ENCODE measurements around the gene S100A11.

Gene S100A11

GRCh38 chr1:152039886-152040285, 3.1 kb upstream of the S100A11 start:
- H3K4me3 ChIP-seq (ENCODE audit: low read depth, low read length), result no peak overlapping the region
- no peak overlapping the region for H3K9ac ChIP-seq (ENCODE audit: low read length)
- H3K79me2 ChIP-seq (ENCODE audit: control insufficient read depth, insufficient read depth, low read length, poor library complexity), result peaks cover 13% of the 10 kb centered on the region
- peaks cover 5% of the 10 kb centered on the region in 2 experiments for H3K4me1 ChIP-seq (ENCODE audit: control insufficient read depth in 1 of 2, insufficient read depth in 2 of 2, low read length in 2 of 2)
- DNase-seq, result no peak
- H3K36me3 ChIP-seq (ENCODE audit: control insufficient read depth in 1 of 2, insufficient read depth in 2 of 2, low read length in 2 of 2), result no peaks in the 10 kb centered on the region
- H3K4me2 ChIP-seq (ENCODE audit: low read length), result no peak overlapping the region
- H3K79me1 ChIP-seq (ENCODE audit: low read length), result peaks cover 21% of the 10 kb centered on the region
- H3K27ac ChIP-seq (ENCODE audit: low read depth, low read length), result no peak overlapping the region
- no peak overlapping the region for H2AK5ac ChIP-seq (ENCODE audit: low read length)
- H3K18ac ChIP-seq (ENCODE audit: low read length), result no peak overlapping the region
- H4K8ac ChIP-seq (ENCODE audit: low read depth, low read length), result no peak overlapping the region
- H3K9me3 ChIP-seq (ENCODE audit: insufficient read depth, low read depth, low read length), result no peaks in the 10 kb centered on the region
- H4K12ac ChIP-seq (ENCODE audit: low read depth, low read length), result no peak overlapping the region
- no peak overlapping the region for H3K4ac ChIP-seq (ENCODE audit: low read depth, low read length)
- H3K27me3 ChIP-seq (ENCODE audit: insufficient read depth, low read length), result no peaks in the 10 kb centered on the region
- no peak overlapping the region for H3K23ac ChIP-seq (ENCODE audit: low read length)
- no peak overlapping the region for H3K14ac ChIP-seq (ENCODE audit: low read length)
- peak overlapping the region; percentile 42 for H2BK12ac ChIP-seq (ENCODE audit: low read length)
- no peak overlapping the region for H2BK120ac ChIP-seq (ENCODE audit: insufficient read depth, low read length, poor library complexity)
- H4K91ac ChIP-seq (ENCODE audit: low read depth, low read length), result peak overlapping the region; percentile 7
- no peak overlapping the region for H2BK5ac ChIP-seq (ENCODE audit: low read depth, low read length, poor library complexity)
- H2AFZ ChIP-seq (ENCODE audit: insufficient read depth, low read length, poor library complexity), result no peak overlapping the region
- WGBS (ENCODE audit: extremely low coverage, insufficient coverage, insufficient read length), result no CpG with 5 or more reads among the region's 1 CpG

GRCh38 chr1:152039461-152039860, 2.7 kb upstream of the S100A11 start:
- H4K91ac ChIP-seq (ENCODE audit: low read depth, low read length), result no peak overlapping the region
- peaks cover 17% of the 10 kb centered on the region for H3K79me2 ChIP-seq (ENCODE audit: control insufficient read depth, insufficient read depth, low read length, poor library complexity)
- no peak overlapping the region for H3K4ac ChIP-seq (ENCODE audit: low read depth, low read length)
- no peak overlapping the region for H3K18ac ChIP-seq (ENCODE audit: low read length)
- no peaks in the 10 kb centered on the region for H3K9me3 ChIP-seq (ENCODE audit: insufficient read depth, low read depth, low read length)
- no peaks in the 10 kb centered on the region for H3K27me3 ChIP-seq (ENCODE audit: insufficient read depth, low read length)
- H3K27ac ChIP-seq (ENCODE audit: low read depth, low read length), result no peak overlapping the region
- peaks cover 5 to 6% of the 10 kb centered on the region in 2 experiments for H3K4me1 ChIP-seq (ENCODE audit: control insufficient read depth in 1 of 2, insufficient read depth in 2 of 2, low read length in 2 of 2)
- H2AK5ac ChIP-seq (ENCODE audit: low read length), result peak overlapping the region; percentile 71
- H3K79me1 ChIP-seq (ENCODE audit: low read length), result peaks cover 25% of the 10 kb centered on the region
- H3K14ac ChIP-seq (ENCODE audit: low read length), result no peak overlapping the region
- no peak for DNase-seq
- H3K4me2 ChIP-seq (ENCODE audit: low read length), result no peak overlapping the region
- H2BK5ac ChIP-seq (ENCODE audit: low read depth, low read length, poor library complexity), result no peak overlapping the region
- H2BK12ac ChIP-seq (ENCODE audit: low read length), result peak overlapping the region; percentile 47
- no peak overlapping the region for H2AFZ ChIP-seq (ENCODE audit: insufficient read depth, low read length, poor library complexity)
- no peak overlapping the region for H4K8ac ChIP-seq (ENCODE audit: low read depth, low read length)
- no peaks in the 10 kb centered on the region for H3K36me3 ChIP-seq (ENCODE audit: control insufficient read depth in 1 of 2, insufficient read depth in 2 of 2, low read length in 2 of 2)
- no peak overlapping the region for H2BK120ac ChIP-seq (ENCODE audit: insufficient read depth, low read length, poor library complexity)
- no peak overlapping the region for H3K9ac ChIP-seq (ENCODE audit: low read length)
- WGBS (ENCODE audit: extremely low coverage, insufficient coverage, insufficient read length), result no CpG with 5 or more reads among the region's 1 CpG
- H3K4me3 ChIP-seq (ENCODE audit: low read depth, low read length), result no peak overlapping the region
- H3K23ac ChIP-seq (ENCODE audit: low read length), result no peak overlapping the region
- H4K12ac ChIP-seq (ENCODE audit: low read depth, low read length), result no peak overlapping the region

GRCh38 chr1:152038871-152039270, 2.1 kb upstream of the S100A11 start:
- no peak overlapping the region for H2BK12ac ChIP-seq (ENCODE audit: low read length)
- H3K27me3 ChIP-seq (ENCODE audit: insufficient read depth, low read length), result no peaks in the 10 kb centered on the region
- DNase-seq, result no peak
- no peak overlapping the region for H3K23ac ChIP-seq (ENCODE audit: low read length)
- H2AK5ac ChIP-seq (ENCODE audit: low read length), result no peak overlapping the region
- H3K9ac ChIP-seq (ENCODE audit: low read length), result no peak overlapping the region
- peaks cover 0 to under 1% of the 10 kb centered on the region in 2 experiments for H3K36me3 ChIP-seq (ENCODE audit: control insufficient read depth in 1 of 2, insufficient read depth in 2 of 2, low read length in 2 of 2)
- H2AFZ ChIP-seq (ENCODE audit: insufficient read depth, low read length, poor library complexity), result no peak overlapping the region
- H3K79me2 ChIP-seq (ENCODE audit: control insufficient read depth, insufficient read depth, low read length, poor library complexity), result peaks cover 20% of the 10 kb centered on the region
- no peak overlapping the region for H4K8ac ChIP-seq (ENCODE audit: low read depth, low read length)
- no peak overlapping the region for H2BK5ac ChIP-seq (ENCODE audit: low read depth, low read length, poor library complexity)
- peaks cover 28% of the 10 kb centered on the region for H3K79me1 ChIP-seq (ENCODE audit: low read length)
- WGBS (ENCODE audit: extremely low coverage, insufficient coverage, insufficient read length), result no CpG with 5 or more reads among the region's 10 CpGs
- no peak overlapping the region for H3K4ac ChIP-seq (ENCODE audit: low read depth, low read length)
- no peak overlapping the region for H2BK120ac ChIP-seq (ENCODE audit: insufficient read depth, low read length, poor library complexity)
- no peak overlapping the region for H4K12ac ChIP-seq (ENCODE audit: low read depth, low read length)
- no peaks in the 10 kb centered on the region for H3K9me3 ChIP-seq (ENCODE audit: insufficient read depth, low read depth, low read length)
- peaks cover 5 to 6% of the 10 kb centered on the region in 2 experiments for H3K4me1 ChIP-seq (ENCODE audit: control insufficient read depth in 1 of 2, insufficient read depth in 2 of 2, low read length in 2 of 2)
- H3K18ac ChIP-seq (ENCODE audit: low read length), result no peak overlapping the region
- H3K4me2 ChIP-seq (ENCODE audit: low read length), result no peak overlapping the region
- H4K91ac ChIP-seq (ENCODE audit: low read depth, low read length), result no peak overlapping the region
- no peak overlapping the region for H3K14ac ChIP-seq (ENCODE audit: low read length)
- H3K27ac ChIP-seq (ENCODE audit: low read depth, low read length), result no peak overlapping the region
- no peak overlapping the region for H3K4me3 ChIP-seq (ENCODE audit: low read depth, low read length)

DNA sequence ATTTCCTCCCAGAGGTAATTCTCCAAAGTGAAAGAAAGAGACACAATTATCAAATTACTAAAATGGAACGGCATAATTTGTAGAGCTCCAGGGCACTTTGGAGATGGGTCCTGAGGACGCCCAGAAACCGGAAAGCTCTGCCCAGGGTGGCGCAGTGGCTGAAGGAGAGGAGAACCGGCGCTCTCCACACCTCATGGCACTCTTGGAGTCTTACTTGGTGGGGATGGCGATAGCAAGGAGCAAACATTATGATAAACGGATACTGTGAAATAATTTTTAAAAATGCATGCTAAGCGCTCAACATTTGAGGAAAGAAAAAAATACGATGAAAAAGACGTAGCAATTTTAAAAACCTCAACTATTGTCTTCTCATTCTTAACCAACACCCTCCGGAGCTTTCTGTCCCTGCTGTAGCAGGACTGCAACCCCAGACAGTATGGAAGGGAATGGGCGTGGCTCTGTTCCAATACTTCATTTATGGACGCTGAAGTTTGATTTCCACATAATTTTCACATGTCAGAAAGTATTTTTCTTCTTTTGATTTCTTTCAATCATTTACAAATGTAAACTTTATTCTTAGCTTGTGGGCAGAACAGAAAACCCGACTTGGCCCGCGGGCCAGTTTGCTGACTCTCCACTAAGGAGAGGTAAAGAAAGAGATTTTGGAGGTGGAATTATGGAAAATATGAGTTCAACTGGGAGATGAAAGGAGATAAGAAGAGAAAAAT, 1.1 kb downstream of the S100A11 start:
- H2BK120ac ChIP-seq (ENCODE audit: insufficient read depth, low read length, poor library complexity), result peak overlapping the region; percentile 97
- peak overlapping the region; percentile 99 for H3K14ac ChIP-seq (ENCODE audit: low read length)
- H4K12ac ChIP-seq (ENCODE audit: low read depth, low read length), result peak overlapping the region; percentile 85
- no CpG with 5 or more reads among the region's 17 CpGs for WGBS (ENCODE audit: extremely low coverage, insufficient coverage, insufficient read length)
- H4K91ac ChIP-seq (ENCODE audit: low read depth, low read length), result peak overlapping the region; percentile 97
- peak overlapping the region; percentile 98 for H3K18ac ChIP-seq (ENCODE audit: low read length)
- H3K9me3 ChIP-seq (ENCODE audit: insufficient read depth, low read depth, low read length), result no peaks in the 10 kb centered on the region
- DNase-seq, result peak in 1 of 2 donors; percentile 62
- H3K36me3 ChIP-seq (ENCODE audit: control insufficient read depth in 1 of 2, insufficient read depth in 2 of 2, low read length in 2 of 2), result peaks cover 8 to 25% of the 10 kb centered on the region in 2 experiments
- H3K4me1 ChIP-seq (ENCODE audit: control insufficient read depth in 1 of 2, insufficient read depth in 2 of 2, low read length in 2 of 2), result peaks cover 7 to 12% of the 10 kb centered on the region in 2 experiments
- no peaks in the 10 kb centered on the region for H3K27me3 ChIP-seq (ENCODE audit: insufficient read depth, low read length)
- H3K27ac ChIP-seq (ENCODE audit: low read depth, low read length), result peak overlapping the region; percentile 98
- peak overlapping the region; percentile 94 for H3K4me2 ChIP-seq (ENCODE audit: low read length)
- peak overlapping the region; percentile 99 for H3K4ac ChIP-seq (ENCODE audit: low read depth, low read length)
- peak overlapping the region; percentile 68 for H2BK12ac ChIP-seq (ENCODE audit: low read length)
- peaks cover 22% of the 10 kb centered on the region for H3K79me2 ChIP-seq (ENCODE audit: control insufficient read depth, insufficient read depth, low read length, poor library complexity)
- H3K9ac ChIP-seq (ENCODE audit: low read length), result peak overlapping the region; percentile 95
- H2AK5ac ChIP-seq (ENCODE audit: low read length), result peak overlapping the region; percentile 97
- H3K4me3 ChIP-seq (ENCODE audit: low read depth, low read length), result peak overlapping the region; percentile 92
- peak overlapping the region; percentile 95 for H4K8ac ChIP-seq (ENCODE audit: low read depth, low read length)
- no peak overlapping the region for H3K23ac ChIP-seq (ENCODE audit: low read length)
- peak overlapping the region; percentile 84 for H2AFZ ChIP-seq (ENCODE audit: insufficient read depth, low read length, poor library complexity)
- H3K79me1 ChIP-seq (ENCODE audit: low read length), result peaks cover 26% of the 10 kb centered on the region
- H2BK5ac ChIP-seq (ENCODE audit: low read depth, low read length, poor library complexity), result peak overlapping the region; percentile 98

Measured in trophoblast cell (in vitro differentiated cells and primary cell).